ENCODE measurements around the gene MAG. TPM values are rescaled to one million over a fixed set of nuclear protein-coding genes. Genes with fewer than 3 reads are reported as not detected.
"Not testable (repeated sequence)": the region's sequence is repeated elsewhere in the genome, so short reads cannot be mapped to it uniquely, and the experiment has no call there.

MAG gene
- total RNA-seq, 1 donor = 0.27 TPM

- DNase-seq (ENCODE audit: low read depth in 2 of 3, low spot score in 2 of 3) = no peak
These were observed 11.8 kb upstream of the MAG start for GRCh38 chr19:35279985-35280821.

- no peak for DNase-seq (ENCODE audit: low read depth in 2 of 3, low spot score in 2 of 3)
These were observed 10.7 kb upstream of the MAG start for GRCh38 chr19:35281303-35281702.

- DNase-seq (ENCODE audit: low read depth in 2 of 3, low spot score in 2 of 3) = no peak
These were observed 7.5 kb upstream of the MAG start for GRCh38 chr19:35284153-35285094.

GRCh38 chr19:35285095-35285449 is 6.9 kb upstream of the MAG start:
- DNase-seq (ENCODE audit: low read depth in 2 of 3, low spot score in 2 of 3) = no peak

- DNase-seq (ENCODE audit: low read depth in 2 of 3, low spot score in 2 of 3) = not testable (repeated sequence)
These were observed 6.5 kb upstream of the MAG start for GRCh38 chr19:35285465-35285864.

- not testable (repeated sequence) for DNase-seq (ENCODE audit: low read depth in 2 of 3, low spot score in 2 of 3)
These were observed 5.9 kb upstream of the MAG start for GRCh38 chr19:35286101-35286500.

- DNase-seq (ENCODE audit: low read depth in 2 of 3, low spot score in 2 of 3) = no peak
These were observed 4.2 kb upstream of the MAG start for GRCh38 chr19:35287713-35288112.

- no peak for DNase-seq (ENCODE audit: low read depth in 2 of 3, low spot score in 2 of 3)
These were observed 3.6 kb upstream of the MAG start for GRCh38 chr19:35288331-35288730.

- no peak for DNase-seq (ENCODE audit: low read depth in 2 of 3, low spot score in 2 of 3)
These were observed 3.1 kb upstream of the MAG start for GRCh38 chr19:35288906-35289305.

GRCh38 chr19:35290381-35291127 is 1.4 kb upstream of the MAG start:
- DNase-seq (ENCODE audit: low read depth in 2 of 3, low spot score in 2 of 3) = no peak

- DNase-seq (ENCODE audit: low read depth in 2 of 3, low spot score in 2 of 3) = no peak
These were observed 702 bp upstream of the MAG start for GRCh38 chr19:35291259-35291658.

- no peak for DNase-seq (ENCODE audit: low read depth in 2 of 3, low spot score in 2 of 3)
These were observed 731 bp downstream of the MAG start for GRCh38 chr19:35292421-35293362.

- DNase-seq (ENCODE audit: low read depth in 2 of 3, low spot score in 2 of 3) = no peak
These were observed 1.4 kb downstream of the MAG start for GRCh38 chr19:35293363-35293739.

GRCh38 chr19:35293808-35294207 is 1.8 kb downstream of the MAG start:
- no peak for DNase-seq (ENCODE audit: low read depth in 2 of 3, low spot score in 2 of 3)

GRCh38 chr19:35294328-35294727 is 2.4 kb downstream of the MAG start:
- no peak for DNase-seq (ENCODE audit: low read depth in 2 of 3, low spot score in 2 of 3)

GRCh38 chr19:35294859-35295791 is 3.2 kb downstream of the MAG start:
- DNase-seq (ENCODE audit: low read depth in 2 of 3, low spot score in 2 of 3) = peak in 1 of 3 donors; percentile 29

GRCh38 chr19:35295792-35296462 is 4.0 kb downstream of the MAG start:
- DNase-seq (ENCODE audit: low read depth in 2 of 3, low spot score in 2 of 3) = peak in 2 of 3 donors; percentile 91 to 97
